Keratinocyte (primary cell): ENCODE data around the gene C19orf85.

Source experiments
- CTCF ChIP-seq, 3 experiments: IDR thresholded peaks in 1 of 3; conservative IDR thresholded peaks in 1 of 3; optimal IDR thresholded peaks in 1 of 3; 2 replicates in 2 of 3; 3 replicates in 1 of 3; pipeline versions ENCODE3 to v1.5.1; 2011; ENCODE audit warnings: low read length in 3 of 3, mild to moderate bottlenecking in 3 of 3, moderate library complexity in 2 of 3, control low read depth in 1 of 3, inconsistent platforms in 1 of 3; ENCODE audit not compliant: insufficient read depth in 2 of 3; ENCODE audit errors: extremely low read depth in 1 of 3
- EZH2 ChIP-seq: IDR thresholded peaks from one replicate; pipeline ENCODE4 v1.6.1; 2012; ENCODE audit warnings: inconsistent platforms, mild to moderate bottlenecking, low read length, moderate library complexity

- TF ChIP-seq CTCF (optimal IDR thresholded peaks at IDR 0.05 in 1 of 3, IDR thresholded peaks at IDR 0.05 in 1 of 3, conservative IDR thresholded peaks at IDR 0.05 in 1 of 3; ENCODE audit: extremely low read depth in 1 of 3, insufficient read depth in 2 of 3, low read length in 3 of 3) (no peak), EZH2 (no peak)
Measured at GRCh38 chr19:55508120-55508519, 43.6 kb upstream of the C19orf85 start.
